HG02970 (cell line): ENCODE measurements around the gene RICTOR.

Source experiments
- ATAC-seq: cut with Tn5 transposase; IDR thresholded peaks from one replicate; pipeline ENCODE4 v1.9.1; 2021; ENCODE audit warnings: mild to moderate bottlenecking, moderate library complexity, moderate number of reproducible peaks; ENCODE audit not compliant: unreplicated experiment, low FRiP score

RICTOR gene

DNA sequence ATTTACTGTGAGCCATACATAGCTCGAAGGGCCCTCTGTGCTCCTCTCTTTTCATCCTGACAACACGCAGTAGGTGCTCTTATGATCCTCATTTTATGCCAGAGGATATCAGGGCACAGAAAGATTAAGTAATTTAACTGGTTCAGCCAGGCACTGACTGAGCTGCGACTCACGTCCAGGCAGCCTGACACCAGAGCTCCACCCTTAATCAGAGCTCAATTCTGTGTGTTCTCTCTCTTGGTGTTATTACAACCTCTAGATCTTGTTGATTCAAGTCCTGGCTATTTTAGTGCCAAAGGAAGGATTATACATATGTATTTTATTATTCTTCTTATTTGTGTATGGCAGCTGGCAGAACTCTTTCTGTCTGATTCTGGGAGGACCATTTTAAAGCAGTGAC, 168.7 kb downstream of the RICTOR start:
- ATAC-seq, result no peak

DNA sequence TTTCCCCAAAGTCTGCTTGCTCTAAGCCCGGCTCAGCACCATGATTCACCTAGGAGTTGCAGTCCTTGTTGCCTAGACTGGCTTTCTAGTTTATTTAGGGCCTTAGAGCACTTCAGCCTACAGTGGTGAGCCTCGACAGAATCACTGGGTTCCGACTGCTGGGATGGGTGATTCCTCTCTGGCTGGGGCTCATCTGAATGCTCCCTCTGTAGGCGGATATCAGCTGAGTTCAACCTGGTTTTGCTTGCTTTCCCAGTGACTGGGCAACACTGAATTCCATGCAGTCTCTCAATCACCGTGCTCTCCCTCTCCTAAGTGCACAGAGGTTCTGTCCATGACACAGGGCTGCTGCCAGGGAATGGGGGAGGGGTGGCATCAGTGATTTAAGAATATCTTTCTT, 174.3 kb downstream of the RICTOR start:
- ATAC-seq, result no peak

DNA sequence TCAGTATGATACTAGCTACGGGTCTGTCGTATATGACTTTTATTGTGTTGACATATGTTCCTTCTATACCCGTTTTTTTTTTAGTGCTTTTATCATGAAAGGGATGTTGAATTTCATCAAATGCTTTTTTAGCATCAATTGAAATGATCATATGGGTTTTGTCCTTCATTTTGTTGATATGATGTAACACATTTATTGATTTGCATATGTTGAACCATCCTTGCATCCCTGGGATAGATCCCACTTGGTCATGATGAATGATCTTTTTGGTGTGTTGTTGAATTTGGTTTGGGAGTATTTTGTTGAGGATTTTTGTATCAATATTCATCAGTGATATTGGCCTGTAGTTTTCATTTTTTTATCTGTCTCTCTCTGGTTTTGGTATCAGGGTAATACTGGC, 177.4 kb downstream of the RICTOR start:
- no peak for ATAC-seq

DNA sequence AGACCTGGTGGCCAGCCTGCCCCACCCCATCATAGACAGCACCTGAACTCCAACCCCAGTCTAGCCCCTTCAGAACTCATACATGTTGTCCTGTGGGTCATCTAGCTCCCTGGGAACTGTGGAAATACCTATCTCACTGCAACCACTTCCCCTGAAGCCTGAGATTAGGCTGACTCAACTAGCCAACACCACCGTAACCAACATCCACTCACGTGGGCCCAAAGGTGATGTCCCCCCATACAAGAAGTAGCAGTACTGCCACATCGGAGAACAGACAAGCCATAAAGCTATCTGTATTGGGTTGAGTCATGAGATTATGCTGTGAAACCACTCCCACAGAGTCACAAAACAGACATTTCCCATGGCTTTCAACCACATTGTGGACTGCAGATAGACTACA, 181.8 kb downstream of the RICTOR start:
- ATAC-seq, result no peak

DNA sequence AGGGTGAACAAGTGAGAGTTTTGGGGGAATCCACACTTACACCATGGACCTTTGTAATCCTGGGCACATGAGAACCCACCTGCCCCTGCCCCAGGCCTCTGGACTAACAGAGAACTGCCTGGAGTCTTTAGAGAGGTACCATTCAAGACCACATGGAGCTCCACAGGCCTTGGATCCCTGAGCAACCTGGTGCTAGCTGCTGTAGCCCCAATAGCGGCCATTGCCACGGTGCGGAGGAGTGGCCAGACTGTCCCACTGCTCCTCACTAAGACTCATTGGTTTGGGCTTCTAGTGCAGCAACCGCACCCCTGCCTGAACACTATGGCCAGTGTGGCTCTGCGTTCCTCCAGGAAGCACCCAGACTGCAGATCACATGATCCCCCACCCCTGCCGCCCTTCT, 182.6 kb downstream of the RICTOR start:
- no peak for ATAC-seq

DNA sequence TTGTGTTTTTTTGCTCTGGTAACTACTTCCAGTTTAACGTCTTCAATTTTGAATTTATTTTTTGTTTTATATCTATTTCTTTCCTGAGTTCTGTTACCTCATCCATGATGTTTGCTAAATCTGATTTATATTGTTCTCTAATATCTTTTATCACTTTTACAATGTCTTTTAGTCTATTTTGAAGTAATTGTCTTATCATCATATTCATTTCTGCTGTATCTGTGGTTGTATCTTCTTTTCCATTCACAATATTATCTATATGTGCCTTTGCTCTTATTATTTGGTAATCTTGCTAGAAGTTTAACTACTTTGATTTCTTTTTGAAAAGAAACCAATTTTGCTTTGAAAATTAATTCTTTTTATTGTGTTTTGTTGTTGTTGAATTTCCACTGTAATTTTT, 184.8 kb downstream of the RICTOR start:
- ATAC-seq, result no peak

DNA sequence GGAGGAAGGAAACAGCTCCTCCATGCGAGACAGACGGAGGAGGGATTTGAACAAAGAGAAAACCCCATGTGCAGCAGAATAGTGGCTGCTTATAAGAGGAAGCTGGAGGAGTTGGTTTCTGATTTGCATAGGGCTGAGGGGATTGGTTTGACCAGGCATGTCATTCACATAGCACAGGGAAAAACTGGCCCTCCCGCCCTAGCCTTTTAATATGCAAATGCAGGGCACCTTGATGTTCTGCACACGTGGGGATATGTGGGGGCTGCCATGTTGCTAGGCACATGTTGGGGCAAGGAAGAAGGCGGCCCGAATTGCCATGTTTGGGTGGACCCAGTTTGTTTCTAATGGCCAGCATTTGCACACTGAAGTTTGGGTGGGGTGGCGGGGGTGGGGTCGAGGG, 186.2 kb downstream of the RICTOR start:
- no peak for ATAC-seq
